Naive thymus-derived CD4-positive, alpha-beta T cell (primary cell): Measurements from ENCODE around the gene RBFOX1. TPM values are rescaled to one million over a fixed set of nuclear protein-coding genes. Genes with fewer than 3 reads are reported as not detected.

Experiments used
- ATAC-seq: fragments of 150-1000 bp; cut with Tn5 transposase; 2 replicates; pipeline ENCODE4 v1.10.0; 2021; ENCODE audit warnings: mild to moderate bottlenecking, moderate library complexity
- CTCF ChIA-PET: fragments of 350-600 bp; sonication (Branson Sonifier 250); formaldehyde crosslinking; loops from one replicate; lab custom pipeline; 2021; ENCODE audit warnings: antibody characterized with exemption; lab: Charles Lee
- POLR2A ChIA-PET: fragments of 350-600 bp; sonication (Branson Sonifier 250); formaldehyde crosslinking; loops from one replicate; lab custom pipeline; 2021; ENCODE audit warnings: antibody characterized with exemption, inconsistent platforms; lab: Charles Lee
- DNase-seq, 9 donors: peaks; one replicate each; pipeline versions ENCODE4 v3.0.0 to v3.0.0-alpha.2; 2020 to 2022; ENCODE audit warnings: mixed read lengths in 1 of 9
- H3K27ac ChIP-seq: one replicate; pipeline ENCODE4 v1.7.0; 2013; ENCODE audit warnings: mild to moderate bottlenecking, low read depth, low read length, moderate library complexity
- H3K27me3 ChIP-seq, 2 donors: one replicate each; pipeline ENCODE4 v1.7.0; 2013; ENCODE audit warnings: low read length in 2 of 2, mild to moderate bottlenecking in 2 of 2, moderate library complexity in 2 of 2; ENCODE audit not compliant: control insufficient read depth in 2 of 2, insufficient read depth in 2 of 2
- H3K36me3 ChIP-seq, 3 experiments: 1 replicate in 2 of 3; 2 replicates in 1 of 3; pipeline ENCODE4 v1.7.0; 2013; ENCODE audit warnings: low read length in 3 of 3, mild to moderate bottlenecking in 3 of 3, moderate library complexity in 1 of 3; ENCODE audit not compliant: insufficient read depth in 3 of 3, control insufficient read depth in 2 of 3
- H3K4me1 ChIP-seq, 2 donors: one replicate each; pipeline ENCODE4 v1.7.0; 2013; ENCODE audit warnings: low read length in 2 of 2, mild to moderate bottlenecking in 2 of 2, moderate library complexity in 1 of 2; ENCODE audit not compliant: control insufficient read depth in 2 of 2, insufficient read depth in 2 of 2
- H3K4me3 ChIP-seq: 2 replicates; pipeline ENCODE4 v1.7.0; 2013; ENCODE audit warnings: mild to moderate bottlenecking, low read length
- H3K9me3 ChIP-seq, 3 experiments: 1 replicate in 2 of 3; 2 replicates in 1 of 3; pipeline ENCODE4 v1.7.0; 2013; ENCODE audit warnings: low read length in 3 of 3; ENCODE audit not compliant: control insufficient read depth in 2 of 3
- H3K27ac Mint-ChIP-seq, 9 donors: one replicate each; pipeline ENCODE4 v1.8.0; 2020 to 2022; ENCODE audit warnings: mixed read lengths in 9 of 9, mild to moderate bottlenecking in 8 of 9, moderate library complexity in 5 of 9, inconsistent platforms in 2 of 9
- H3K27me3 Mint-ChIP-seq, 5 donors: one replicate each; pipeline ENCODE4 v1.8.0; 2021 to 2022; ENCODE audit warnings: mixed read lengths in 5 of 5, mild to moderate bottlenecking in 1 of 5
- H3K36me3 Mint-ChIP-seq, 5 donors: one replicate each; pipeline ENCODE4 v1.8.0; 2020 to 2022; ENCODE audit warnings: mixed read lengths in 5 of 5, mild to moderate bottlenecking in 3 of 5, inconsistent platforms in 1 of 5
- H3K4me1 Mint-ChIP-seq, 7 donors: one replicate each; pipeline ENCODE4 v1.8.0; 2020 to 2022; ENCODE audit warnings: mixed read lengths in 7 of 7, mild to moderate bottlenecking in 3 of 7, inconsistent platforms in 1 of 7
- H3K4me3 Mint-ChIP-seq, 10 donors: one replicate each; pipeline ENCODE4 v1.8.0; 2020 to 2022; ENCODE audit warnings: mild to moderate bottlenecking in 10 of 10, mixed read lengths in 10 of 10, moderate library complexity in 6 of 10, inconsistent platforms in 2 of 10
- H3K9me3 Mint-ChIP-seq, 11 donors: one replicate each; pipeline ENCODE4 v1.8.0; 2020 to 2022; ENCODE audit warnings: mixed read lengths in 11 of 11, mild to moderate bottlenecking in 4 of 11, inconsistent platforms in 1 of 11, moderate library complexity in 1 of 11
- intact Hi-C, 2 donors: fragments of 100-400 bp; cut with micrococcal nuclease; formaldehyde crosslinking; loops; one replicate each; pipeline ENCODE4 v1.15.1; 2023
- polyA plus RNA-seq, 2 donors: library from polyadenylated mRNA; unstranded; fragments of 300-500 nt; fragmentation: Illumina TruSeq; gene quantifications; one replicate each; pipeline ENCODE4 v1.2.3, GENCODE V29; 2021
- total RNA-seq, 6 experiments: library from RNA in 5 of 6; stranded (reverse) in 5 of 6; gene quantifications; 1 replicate in 5 of 6; 2 replicates in 1 of 6; pipeline ENCODE4 v1.2.3 and lab custom pipeline; 2021 to 2026

The RBFOX1 gene
- total and polyA plus RNA-seq, 7 experiments from 2014 or later: not detected

GRCh38 chr16:7366993-7367880 lies 34.6 kb downstream of the RBFOX1 start:
- Histone ChIP-seq H3K27ac (no peak overlapping the region), H3K4me3 (no peak overlapping the region), H3K4me1 (no peaks in the 10 kb centered on the region), H3K36me3 (no peaks in the 10 kb centered on the region), H3K9me3 (no peaks in the 10 kb centered on the region), H3K27me3 (no peaks in the 10 kb centered on the region)
- no peak for ATAC-seq
- Mint-ChIP-seq H3K27me3 (no peaks in the 10 kb centered on the region), H3K4me1 (no peaks in the 10 kb centered on the region), H3K9me3 (peaks cover 5 to 19% (median 10%) of the 10 kb centered on the region in 11 donors), H3K36me3 (no peaks in the 10 kb centered on the region), H3K4me3 (no peak overlapping the region), H3K27ac (no peak overlapping the region)
- POLR2A ChIA-PET: no interaction called here
- intact Hi-C loops: no loop called here
- CTCF ChIA-PET: no interaction called here
- no peak for DNase-seq

DNA sequence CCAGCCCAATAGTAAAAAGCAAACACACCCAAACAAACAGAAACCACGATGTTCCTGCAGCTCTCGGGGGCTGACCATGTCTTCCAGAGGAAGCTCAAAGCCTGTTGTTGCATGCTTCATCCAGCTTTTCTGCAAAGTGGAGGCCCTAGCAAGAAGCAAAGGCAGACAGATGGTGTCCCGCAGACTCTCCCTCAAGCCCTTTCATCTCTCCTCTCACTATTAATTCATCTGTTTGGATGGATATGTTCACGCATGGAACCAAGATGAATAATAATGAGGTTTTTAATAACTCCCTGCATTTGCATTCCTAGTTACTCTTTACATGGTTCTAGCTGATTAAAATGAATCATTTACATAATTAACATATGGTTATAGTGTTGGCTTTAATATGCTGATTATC lies 36.6 kb downstream of the RBFOX1 start:
- H3K9me3 Mint-ChIP-seq: peaks cover 5 to 19% (median 7%) of the 10 kb centered on the region in 11 donors
- no peaks in the 10 kb centered on the region for H3K4me1 Mint-ChIP-seq
- Histone ChIP-seq H3K4me1 (no peaks in the 10 kb centered on the region), H3K4me3 (no peak overlapping the region), H3K27me3 (no peaks in the 10 kb centered on the region), H3K9me3 (no peaks in the 10 kb centered on the region), H3K27ac (no peak overlapping the region), H3K36me3 (no peaks in the 10 kb centered on the region)
- ATAC-seq (no peak), DNase-seq (no peak)
- no peak overlapping the region for H3K27ac Mint-ChIP-seq
- no peak overlapping the region for H3K4me3 Mint-ChIP-seq
- CTCF ChIA-PET: no interaction called here
- intact Hi-C loops: no loop called here
- no peaks in the 10 kb centered on the region for H3K27me3 Mint-ChIP-seq
- H3K36me3 Mint-ChIP-seq: no peaks in the 10 kb centered on the region
- POLR2A ChIA-PET: no interaction called here

GRCh38 chr16:7372095-7372494 lies 39.5 kb downstream of the RBFOX1 start:
- ChIA-PET POLR2A (no interaction called here), CTCF (no interaction called here)
- Histone ChIP-seq H3K36me3 (no peaks in the 10 kb centered on the region), H3K4me1 (no peaks in the 10 kb centered on the region), H3K9me3 (no peaks in the 10 kb centered on the region), H3K27me3 (no peaks in the 10 kb centered on the region), H3K4me3 (no peak overlapping the region), H3K27ac (no peak overlapping the region)
- H3K36me3 Mint-ChIP-seq: no peaks in the 10 kb centered on the region
- DNase-seq (no peak), ATAC-seq (no peak)
- peaks cover 0 to 11% (median 5%) of the 10 kb centered on the region in 11 donors for H3K9me3 Mint-ChIP-seq
- no peak overlapping the region for H3K4me3 Mint-ChIP-seq
- H3K27me3 Mint-ChIP-seq: no peaks in the 10 kb centered on the region
- no peak overlapping the region for H3K27ac Mint-ChIP-seq
- intact Hi-C loops: no loop called here
- H3K4me1 Mint-ChIP-seq: no peaks in the 10 kb centered on the region

GRCh38 chr16:7373776-7374175 lies 41.1 kb downstream of the RBFOX1 start:
- intact Hi-C loops: no loop called here
- Mint-ChIP-seq H3K9me3 (peaks cover 0 to 13% (median 5%) of the 10 kb centered on the region in 11 donors), H3K27ac (no peak overlapping the region), H3K4me3 (no peak overlapping the region), H3K36me3 (no peaks in the 10 kb centered on the region), H3K27me3 (no peaks in the 10 kb centered on the region), H3K4me1 (no peaks in the 10 kb centered on the region)
- DNase-seq: no peak
- no peaks in the 10 kb centered on the region for H3K36me3 ChIP-seq
- H3K27ac ChIP-seq: no peak overlapping the region
- no peaks in the 10 kb centered on the region for H3K4me1 ChIP-seq
- no peaks in the 10 kb centered on the region for H3K27me3 ChIP-seq
- no peaks in the 10 kb centered on the region for H3K9me3 ChIP-seq
- ATAC-seq: no peak
- CTCF ChIA-PET: no interaction called here
- POLR2A ChIA-PET: no interaction called here
- no peak overlapping the region for H3K4me3 ChIP-seq

DNA sequence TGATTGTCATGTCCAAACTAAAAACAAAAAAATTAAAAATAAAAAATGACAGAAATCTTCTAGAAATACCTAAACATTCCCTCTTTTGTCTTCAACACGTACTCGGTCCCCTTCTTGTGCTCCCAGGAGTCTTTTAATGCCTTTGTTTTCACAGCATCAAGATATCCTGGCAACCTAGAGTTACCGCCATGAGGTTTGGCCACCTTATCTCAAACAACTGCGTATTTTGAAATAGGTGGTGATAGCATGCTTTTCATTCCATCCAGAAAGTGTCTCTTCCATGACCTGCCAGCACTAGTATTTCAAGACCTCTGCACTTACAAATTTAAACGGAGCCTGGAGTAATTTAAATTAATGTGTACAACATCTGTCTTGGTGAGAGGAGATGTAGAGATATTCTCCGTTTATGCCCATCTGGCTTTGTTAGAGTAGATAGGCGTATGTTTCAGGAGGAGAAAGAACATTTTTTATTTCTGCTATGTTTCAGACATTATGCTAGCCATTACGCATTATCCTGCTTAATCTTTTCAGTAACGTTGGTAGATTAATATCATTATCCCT lies 42.0 kb downstream of the RBFOX1 start:
- H3K27ac Mint-ChIP-seq: no peak overlapping the region
- no peak overlapping the region for H3K4me3 Mint-ChIP-seq
- intact Hi-C loops: no loop called here
- Histone ChIP-seq H3K9me3 (no peaks in the 10 kb centered on the region), H3K4me3 (no peak overlapping the region), H3K27me3 (no peaks in the 10 kb centered on the region), H3K4me1 (no peaks in the 10 kb centered on the region), H3K27ac (no peak overlapping the region), H3K36me3 (no peaks in the 10 kb centered on the region)
- no peaks in the 10 kb centered on the region for H3K27me3 Mint-ChIP-seq
- ATAC-seq (no peak), DNase-seq (no peak)
- peaks cover 0 to 11% (median 4%) of the 10 kb centered on the region in 11 donors for H3K9me3 Mint-ChIP-seq
- ChIA-PET POLR2A (no interaction called here), CTCF (no interaction called here)
- no peaks in the 10 kb centered on the region for H3K36me3 Mint-ChIP-seq
- no peaks in the 10 kb centered on the region for H3K4me1 Mint-ChIP-seq

GRCh38 chr16:7376227-7376626 lies 43.6 kb downstream of the RBFOX1 start:
- CTCF ChIA-PET: no interaction called here
- POLR2A ChIA-PET: no interaction called here
- no peak overlapping the region for H3K27ac Mint-ChIP-seq

DNA sequence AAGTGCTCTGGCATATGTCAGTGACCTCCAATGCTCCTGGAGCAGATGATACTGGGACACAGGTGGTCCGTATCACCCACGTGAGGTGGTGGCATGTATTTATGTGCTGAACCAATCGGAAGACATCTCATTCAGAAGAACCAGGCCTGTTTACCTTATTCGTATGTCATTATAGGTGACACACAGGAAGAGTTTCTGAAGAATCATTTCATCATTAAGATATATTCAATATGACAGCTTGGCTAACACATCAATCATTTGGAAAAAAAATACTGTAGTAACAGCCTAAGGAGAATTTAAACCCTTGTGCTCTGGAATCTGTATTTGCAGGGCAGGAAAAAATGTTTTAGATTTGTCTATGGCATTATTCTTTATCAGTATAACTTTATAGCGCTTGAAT lies 44.6 kb downstream of the RBFOX1 start:
- Histone ChIP-seq H3K4me1 (no peaks in the 10 kb centered on the region), H3K9me3 (no peaks in the 10 kb centered on the region), H3K4me3 (no peak overlapping the region), H3K36me3 (no peaks in the 10 kb centered on the region), H3K27ac (no peak overlapping the region), H3K27me3 (no peaks in the 10 kb centered on the region)
- no peak for ATAC-seq
- H3K9me3 Mint-ChIP-seq: peaks cover 0 to 9% (median 3%) of the 10 kb centered on the region in 11 donors
- CTCF ChIA-PET: no interaction called here
- H3K4me3 Mint-ChIP-seq: no peak overlapping the region
- no peaks in the 10 kb centered on the region for H3K27me3 Mint-ChIP-seq
- POLR2A ChIA-PET: no interaction called here
- H3K4me1 Mint-ChIP-seq: no peaks in the 10 kb centered on the region
- no peaks in the 10 kb centered on the region for H3K36me3 Mint-ChIP-seq
- no peak for DNase-seq
- H3K27ac Mint-ChIP-seq: no peak overlapping the region
- intact Hi-C loops: no loop called here

More at GRCh38 chr16:7376227-7376626, 43.6 kb downstream of the RBFOX1 start:
- ATAC-seq (no peak), DNase-seq (no peak)
- Mint-ChIP-seq H3K4me3 (no peak overlapping the region), H3K4me1 (no peaks in the 10 kb centered on the region), H3K27me3 (no peaks in the 10 kb centered on the region), H3K9me3 (peaks cover 0 to 9% (median 3%) of the 10 kb centered on the region in 11 donors), H3K36me3 (no peaks in the 10 kb centered on the region)
- H3K36me3 ChIP-seq: no peaks in the 10 kb centered on the region
- no peaks in the 10 kb centered on the region for H3K4me1 ChIP-seq
- intact Hi-C loops: no loop called here
- no peaks in the 10 kb centered on the region for H3K27me3 ChIP-seq
- H3K4me3 ChIP-seq: no peak overlapping the region
- no peaks in the 10 kb centered on the region for H3K9me3 ChIP-seq
- H3K27ac ChIP-seq: no peak overlapping the region
